Measurements from ENCODE around the gene GDPD4.

The GDPD4 gene

DNA sequence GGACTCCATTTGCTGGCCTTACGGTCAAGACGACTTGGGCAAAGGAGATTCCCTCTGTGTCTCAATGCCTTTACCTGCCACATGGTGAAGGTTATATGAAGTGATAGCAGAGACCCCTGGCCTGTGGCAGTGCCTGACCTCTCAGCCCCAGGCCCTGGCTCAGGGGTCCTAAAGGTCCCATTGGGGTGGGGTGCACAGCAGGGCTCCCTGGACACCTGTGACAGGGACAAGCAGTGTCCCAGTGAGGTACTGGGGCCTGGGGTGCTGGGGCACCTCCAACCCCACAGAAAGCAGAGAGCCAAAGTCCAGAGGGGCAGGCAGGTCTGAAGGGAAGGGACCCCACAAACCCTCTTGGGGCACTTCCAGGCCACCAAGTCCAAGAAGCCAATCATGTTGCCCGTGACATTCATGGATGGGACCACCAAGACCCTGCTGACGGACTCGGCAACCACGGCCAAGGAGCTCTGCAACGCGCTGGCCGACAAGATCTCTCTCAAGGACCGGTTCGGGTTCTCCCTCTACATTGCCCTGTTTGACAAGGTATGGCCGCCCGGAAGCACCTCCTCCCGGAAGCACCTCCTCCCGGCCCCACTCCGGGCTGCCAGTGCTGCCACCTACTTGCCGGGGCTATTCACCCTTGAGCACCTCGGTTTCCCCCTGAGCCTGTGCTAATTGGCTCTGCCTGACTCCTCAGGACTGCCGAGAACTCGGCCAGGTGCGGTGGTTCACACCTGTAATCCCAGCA lies 111.0 kb downstream of the GDPD4 start:
- Histone ChIP-seq H3K4me1 (ENCODE audit: low read length) (peaks cover 6% of the 10 kb centered on the region), H3K4me3 (ENCODE audit: low read length) (no peak overlapping the region), H3K9me2 (replicated peaks; ENCODE audit: insufficient read depth, low read length) (no peaks in the 10 kb centered on the region), H3K36me3 (replicated peaks; ENCODE audit: insufficient read depth, low read length) (no peaks in the 10 kb centered on the region), H3K9me3 (replicated peaks; ENCODE audit: insufficient read depth, low read length) (no peaks in the 10 kb centered on the region), H3K4me2 (ENCODE audit: low read depth, low read length) (no peak overlapping the region), H3K27me3 (replicated peaks; ENCODE audit: insufficient read depth, low read length) (no peaks in the 10 kb centered on the region), H2AFZ (ENCODE audit: low read length) (no peak overlapping the region), H4K20me1 (ENCODE audit: insufficient read depth, low read length) (no peaks in the 10 kb centered on the region), H3K27ac (ENCODE audit: low read length) (no peak overlapping the region), H3F3A (ENCODE audit: insufficient read depth, low read length) (no peaks in the 10 kb centered on the region), H3K9ac (ENCODE audit: low read length) (no peak overlapping the region), H3K79me2 (ENCODE audit: low read length) (no peaks in the 10 kb centered on the region)
- DNase-seq, result no peak
- TF ChIP-seq, protein P1, sequence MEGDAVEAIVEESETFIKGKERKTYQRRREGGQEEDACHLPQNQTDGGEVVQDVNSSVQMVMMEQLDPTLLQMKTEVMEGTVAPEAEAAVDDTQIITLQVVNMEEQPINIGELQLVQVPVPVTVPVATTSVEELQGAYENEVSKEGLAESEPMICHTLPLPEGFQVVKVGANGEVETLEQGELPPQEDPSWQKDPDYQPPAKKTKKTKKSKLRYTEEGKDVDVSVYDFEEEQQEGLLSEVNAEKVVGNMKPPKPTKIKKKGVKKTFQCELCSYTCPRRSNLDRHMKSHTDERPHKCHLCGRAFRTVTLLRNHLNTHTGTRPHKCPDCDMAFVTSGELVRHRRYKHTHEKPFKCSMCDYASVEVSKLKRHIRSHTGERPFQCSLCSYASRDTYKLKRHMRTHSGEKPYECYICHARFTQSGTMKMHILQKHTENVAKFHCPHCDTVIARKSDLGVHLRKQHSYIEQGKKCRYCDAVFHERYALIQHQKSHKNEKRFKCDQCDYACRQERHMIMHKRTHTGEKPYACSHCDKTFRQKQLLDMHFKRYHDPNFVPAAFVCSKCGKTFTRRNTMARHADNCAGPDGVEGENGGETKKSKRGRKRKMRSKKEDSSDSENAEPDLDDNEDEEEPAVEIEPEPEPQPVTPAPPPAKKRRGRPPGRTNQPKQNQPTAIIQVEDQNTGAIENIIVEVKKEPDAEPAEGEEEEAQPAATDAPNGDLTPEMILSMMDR (IDR thresholded peaks at IDR 0.05; ENCODE audit: low read length), result no peak
- TF ChIP-seq EZH2phosphoT487 (IDR thresholded peaks at IDR 0.05; ENCODE audit: low read length) (no peak), EZH2 (optimal IDR thresholded peaks at IDR 0.05; ENCODE audit: low read depth, low read length) (no peak)

DNA sequence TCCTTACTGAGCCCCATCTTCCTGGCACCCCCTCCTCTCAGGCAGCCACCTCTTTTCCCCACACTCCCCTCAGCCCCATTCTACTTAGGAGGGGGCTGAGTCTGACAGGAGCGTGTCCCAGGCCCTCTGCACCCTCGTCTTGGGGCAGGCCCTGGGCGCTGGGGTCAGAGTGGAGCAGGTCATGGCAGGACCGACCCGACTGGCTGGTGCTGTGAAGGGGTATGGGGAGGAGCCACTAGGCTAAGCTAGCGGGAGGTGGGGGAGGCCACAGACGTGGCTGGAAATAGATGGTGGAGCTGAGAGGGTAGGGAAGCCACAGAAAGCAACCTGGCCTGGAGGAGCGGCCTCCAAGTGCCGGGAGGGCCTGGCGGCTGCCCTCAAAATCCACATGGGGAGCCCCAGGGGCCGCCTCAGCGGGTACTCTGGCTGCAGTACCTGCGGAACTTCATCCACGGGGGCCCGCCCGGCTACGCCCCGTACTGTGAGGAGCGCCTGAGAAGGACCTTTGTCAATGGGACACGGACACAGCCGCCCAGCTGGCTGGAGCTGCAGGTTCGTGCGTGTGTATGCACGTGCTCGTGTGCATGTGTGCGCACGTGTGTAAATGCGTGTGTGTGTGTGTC lies 111.8 kb downstream of the GDPD4 start:
- Histone ChIP-seq H3K9me3 (replicated peaks; ENCODE audit: insufficient read depth, low read length) (no peaks in the 10 kb centered on the region), H3F3A (ENCODE audit: insufficient read depth, low read length) (no peaks in the 10 kb centered on the region), H2AFZ (ENCODE audit: low read length) (no peak overlapping the region), H3K4me1 (ENCODE audit: low read length) (peaks cover 6% of the 10 kb centered on the region), H4K20me1 (ENCODE audit: insufficient read depth, low read length) (no peaks in the 10 kb centered on the region), H3K4me3 (ENCODE audit: low read length) (no peak overlapping the region), H3K27ac (ENCODE audit: low read length) (no peak overlapping the region), H3K79me2 (ENCODE audit: low read length) (no peaks in the 10 kb centered on the region), H3K9me2 (replicated peaks; ENCODE audit: insufficient read depth, low read length) (no peaks in the 10 kb centered on the region), H3K4me2 (ENCODE audit: low read depth, low read length) (no peak overlapping the region), H3K27me3 (replicated peaks; ENCODE audit: insufficient read depth, low read length) (no peaks in the 10 kb centered on the region), H3K9ac (ENCODE audit: low read length) (no peak overlapping the region), H3K36me3 (replicated peaks; ENCODE audit: insufficient read depth, low read length) (no peaks in the 10 kb centered on the region)
- TF ChIP-seq, protein P1 (IDR thresholded peaks at IDR 0.05; ENCODE audit: low read length), result no peak
- no peak for TF ChIP-seq EZH2phosphoT487 (IDR thresholded peaks at IDR 0.05; ENCODE audit: low read length)
- TF ChIP-seq EZH2 (optimal IDR thresholded peaks at IDR 0.05; ENCODE audit: low read depth, low read length), result no peak
- DNase-seq, result no peak

DNA sequence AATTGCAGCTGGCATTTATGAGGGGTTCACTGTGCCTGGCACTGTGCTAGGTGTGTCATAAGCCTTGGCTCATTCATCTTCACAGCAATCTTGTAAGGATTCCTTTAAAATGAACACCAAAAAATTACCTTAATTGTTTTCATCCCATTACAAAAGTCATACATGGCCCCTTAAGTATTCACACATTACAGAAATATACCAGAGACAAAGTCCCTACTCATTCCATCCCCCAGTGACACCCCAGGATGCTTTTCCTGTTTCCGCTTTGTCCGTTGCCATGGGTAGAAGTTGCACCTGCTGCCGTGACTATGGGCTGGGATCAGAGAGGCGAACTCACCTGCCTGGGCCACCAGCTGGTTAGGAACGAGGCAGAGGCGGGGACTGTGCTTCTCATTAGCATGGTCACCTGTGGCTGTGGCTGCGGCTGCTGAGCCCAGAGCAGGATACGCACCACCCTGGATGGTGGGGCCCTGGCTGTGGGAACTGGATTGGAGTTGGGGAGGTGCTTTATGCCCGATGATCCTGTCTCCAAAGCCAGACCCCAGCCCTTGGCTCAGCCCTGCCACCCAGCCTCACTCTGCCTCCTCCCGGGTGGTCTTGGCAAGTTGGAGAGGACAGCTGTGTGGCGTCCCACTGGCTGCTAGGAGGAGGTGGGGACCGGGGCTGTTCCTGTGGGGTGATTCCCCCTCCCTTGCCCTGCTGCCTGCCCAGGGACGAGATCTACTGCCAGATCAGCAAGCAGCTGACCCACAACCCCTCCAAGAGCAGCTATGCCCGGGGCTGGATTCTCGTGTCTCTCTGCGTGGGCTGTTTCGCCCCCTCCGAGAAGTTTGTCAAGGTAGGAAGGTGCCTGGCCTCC lies 112.6 kb downstream of the GDPD4 start:
- Histone ChIP-seq H3K9ac (ENCODE audit: low read length) (no peak overlapping the region), H3K36me3 (replicated peaks; ENCODE audit: insufficient read depth, low read length) (no peaks in the 10 kb centered on the region), H3K9me3 (replicated peaks; ENCODE audit: insufficient read depth, low read length) (no peaks in the 10 kb centered on the region), H3K9me2 (replicated peaks; ENCODE audit: insufficient read depth, low read length) (no peaks in the 10 kb centered on the region), H3K79me2 (ENCODE audit: low read length) (no peaks in the 10 kb centered on the region), H3K27ac (ENCODE audit: low read length) (no peak overlapping the region), H3K4me3 (ENCODE audit: low read length) (no peak overlapping the region), H3K4me2 (ENCODE audit: low read depth, low read length) (no peak overlapping the region), H2AFZ (ENCODE audit: low read length) (no peak overlapping the region), H3K4me1 (ENCODE audit: low read length) (peaks cover 6% of the 10 kb centered on the region), H3K27me3 (replicated peaks; ENCODE audit: insufficient read depth, low read length) (no peaks in the 10 kb centered on the region), H3F3A (ENCODE audit: insufficient read depth, low read length) (no peaks in the 10 kb centered on the region), H4K20me1 (ENCODE audit: insufficient read depth, low read length) (no peaks in the 10 kb centered on the region)
- no peak for TF ChIP-seq EZH2phosphoT487 (IDR thresholded peaks at IDR 0.05; ENCODE audit: low read length)
- TF ChIP-seq, protein P1 (IDR thresholded peaks at IDR 0.05; ENCODE audit: low read length), result 0 out of 2 replicates have a peak, but pooled peaks have one; percentile 0
- no peak for DNase-seq

Measured in MM.1S (cell line).